Left renal pelvis (tissue), 4 donors: ENCODE measurements around the gene KCNIP4. TPM values are rescaled to one million over a fixed set of nuclear protein-coding genes. Genes with fewer than 3 reads are reported as not detected.

Experiments
- DNase-seq, 4 donors: peaks; one replicate each; pipeline ENCODE4 v3.0.0-alpha.2; 2013; ENCODE audit warnings: low read depth in 4 of 4, low spot score in 3 of 4
- polyA plus RNA-seq, 4 donors: library from polyadenylated mRNA; unstranded; fragments of 120-200 nt; gene quantifications; one replicate each; pipeline ENCODE4 v1.2.1, GENCODE V29; 2013; ENCODE audit not compliant: insufficient read length in 4 of 4

Gene KCNIP4
- polyA plus RNA-seq, 4 donors = 12.1 to 21.9 (median 16.0) TPM

GRCh38 chr4:20895208-20895607 is 1053.4 kb downstream of the KCNIP4 start:
- DNase-seq = no peak

GRCh38 chr4:20890761-20891160 is 1057.8 kb downstream of the KCNIP4 start:
- no peak for DNase-seq

DNA sequence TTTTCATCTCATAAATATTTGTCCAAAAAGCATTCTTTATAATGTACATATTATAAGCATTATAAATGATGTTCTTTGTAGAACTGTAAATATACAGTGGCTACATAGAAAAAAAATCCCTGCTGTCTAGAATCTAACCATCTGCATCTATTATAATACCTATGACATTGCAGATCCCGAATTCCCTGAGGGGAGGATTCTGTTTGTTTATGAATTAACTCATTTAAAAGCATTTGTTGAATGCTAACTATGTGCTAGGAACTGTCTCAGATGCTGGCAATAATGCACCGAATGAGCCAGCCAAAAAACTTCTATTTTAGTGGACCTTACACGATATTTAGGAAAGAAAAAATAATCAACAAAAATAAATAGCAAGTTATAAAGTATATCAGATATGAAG is 1058.7 kb downstream of the KCNIP4 start:
- DNase-seq = no peak

- no peak for DNase-seq
Measured at GRCh38 chr4:20883677-20884076, 1064.9 kb downstream of the KCNIP4 start.

GRCh38 chr4:20883231-20883630 is 1065.3 kb downstream of the KCNIP4 start:
- no peak for DNase-seq

- DNase-seq = no peak
Measured at GRCh38 chr4:20882500-20882899, 1066.1 kb downstream of the KCNIP4 start.

- no peak for DNase-seq
Measured at GRCh38 chr4:20881658-20882057, 1066.9 kb downstream of the KCNIP4 start.

GRCh38 chr4:20878806-20879205 is 1069.8 kb downstream of the KCNIP4 start:
- DNase-seq = no peak

- no peak for DNase-seq
Measured at GRCh38 chr4:20870436-20870835, 1078.1 kb downstream of the KCNIP4 start.

- DNase-seq = no peak
Measured at GRCh38 chr4:20868108-20868507, 1080.5 kb downstream of the KCNIP4 start.

- DNase-seq = no peak
Measured at GRCh38 chr4:20860878-20861277, 1087.7 kb downstream of the KCNIP4 start.

DNA sequence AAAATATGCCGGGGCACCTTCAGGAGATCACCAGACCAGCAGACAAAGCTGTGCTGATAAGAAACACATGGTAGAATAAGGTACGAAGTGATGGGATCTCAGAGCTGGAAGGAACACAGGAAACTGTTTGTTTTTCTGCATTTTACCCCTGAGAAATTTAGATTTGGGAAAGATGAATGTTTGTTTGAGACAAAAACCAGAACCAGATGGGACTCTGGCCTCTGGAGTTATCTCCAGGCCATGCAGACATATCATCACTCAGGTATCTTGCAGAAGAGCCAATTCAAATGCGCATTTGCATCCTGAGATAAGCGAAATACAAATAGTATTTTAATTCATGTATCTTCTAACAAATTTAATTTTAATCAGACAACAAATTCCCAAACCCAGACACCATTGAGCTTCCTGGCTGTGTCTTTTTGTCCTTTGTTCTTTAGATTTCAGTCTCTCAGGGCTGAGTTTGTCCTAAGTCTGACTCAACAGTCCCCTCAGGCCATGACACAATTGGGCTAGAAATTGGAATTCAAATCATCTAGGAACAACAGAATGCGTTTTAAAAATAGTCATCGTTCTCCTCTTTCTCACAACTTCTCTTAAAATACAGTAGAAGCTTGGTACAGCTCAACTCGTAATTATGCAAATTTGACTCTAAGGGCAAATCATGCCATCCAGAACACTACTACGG is 1089.3 kb downstream of the KCNIP4 start:
- no peak for DNase-seq

DNA sequence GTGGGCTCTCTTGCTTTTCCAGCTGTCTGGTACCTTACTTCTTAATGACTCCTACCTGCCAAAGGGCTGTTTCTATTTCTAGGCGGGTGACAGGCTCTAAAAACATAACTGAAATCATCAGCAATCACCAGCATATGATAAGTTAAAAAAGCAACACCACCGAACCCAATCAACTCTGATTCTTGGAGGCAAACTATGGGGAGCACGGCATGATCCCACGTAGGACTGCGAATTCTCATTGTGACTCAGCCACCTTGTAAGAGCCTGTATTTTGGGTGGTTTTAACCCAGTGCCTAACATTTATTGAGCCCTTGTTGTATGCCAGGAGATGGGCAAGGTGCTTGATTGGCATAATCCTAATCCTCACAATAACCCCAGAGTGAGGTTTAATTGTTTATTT is 1091.5 kb downstream of the KCNIP4 start:
- DNase-seq = no peak

DNA sequence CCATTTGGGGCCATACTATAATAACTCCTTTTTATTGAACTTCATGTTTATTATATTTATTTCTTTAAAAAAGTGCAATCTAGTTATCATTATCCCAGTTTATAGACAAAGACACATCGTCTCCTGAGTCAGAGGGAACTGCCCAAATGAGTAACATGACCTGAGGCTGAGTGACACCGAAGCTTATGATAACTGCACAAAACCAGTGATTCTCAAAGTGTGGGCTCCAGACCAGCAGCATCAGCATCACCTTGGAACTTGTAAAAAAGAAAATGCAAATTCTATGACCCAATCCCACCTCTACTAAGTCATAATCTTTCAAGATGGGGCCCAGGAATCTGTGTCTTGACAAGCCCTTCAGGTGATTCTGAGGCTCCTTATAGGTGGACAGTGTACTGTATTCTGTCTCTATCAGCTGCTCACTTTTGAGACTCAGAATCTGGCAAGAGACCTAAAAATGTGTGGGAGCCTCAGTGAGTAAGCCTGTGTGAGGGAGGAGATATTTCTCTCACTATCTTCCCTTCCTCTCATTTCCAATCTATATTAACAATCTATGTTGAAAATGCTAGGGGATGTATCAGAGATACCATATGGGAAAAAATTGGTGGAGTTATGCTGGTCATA is 1101.3 kb downstream of the KCNIP4 start:
- DNase-seq = no peak

GRCh38 chr4:20844311-20844710 is 1104.3 kb downstream of the KCNIP4 start:
- DNase-seq = no peak

- no peak for DNase-seq
Measured at GRCh38 chr4:20840648-20841190, 1107.9 kb downstream of the KCNIP4 start.

- peak in 1 of 4 donors; percentile 1 for DNase-seq
Measured at GRCh38 chr4:20839957-20840356, 1108.6 kb downstream of the KCNIP4 start.

- DNase-seq = no peak
Measured at GRCh38 chr4:20838476-20838875, 1110.1 kb downstream of the KCNIP4 start.

DNA sequence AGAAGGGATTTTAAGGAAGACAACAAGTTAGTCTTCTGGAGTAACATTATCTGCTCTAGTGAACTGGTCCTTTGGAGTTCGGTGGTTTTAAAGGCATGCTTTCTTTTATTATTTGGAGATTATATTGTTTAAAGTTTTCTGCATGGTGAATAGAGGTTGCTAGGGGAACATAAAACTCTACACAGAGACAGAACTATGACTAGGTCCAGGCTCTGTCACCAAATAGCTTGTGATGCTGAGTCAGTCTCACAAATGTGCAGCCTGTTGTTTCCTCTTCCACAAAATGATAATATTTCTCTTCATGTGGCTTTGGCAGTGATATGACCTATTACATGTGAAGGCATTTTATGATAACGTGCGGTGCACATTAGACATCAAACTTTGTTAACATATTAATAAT is 1115.7 kb downstream of the KCNIP4 start:
- no peak for DNase-seq

DNA sequence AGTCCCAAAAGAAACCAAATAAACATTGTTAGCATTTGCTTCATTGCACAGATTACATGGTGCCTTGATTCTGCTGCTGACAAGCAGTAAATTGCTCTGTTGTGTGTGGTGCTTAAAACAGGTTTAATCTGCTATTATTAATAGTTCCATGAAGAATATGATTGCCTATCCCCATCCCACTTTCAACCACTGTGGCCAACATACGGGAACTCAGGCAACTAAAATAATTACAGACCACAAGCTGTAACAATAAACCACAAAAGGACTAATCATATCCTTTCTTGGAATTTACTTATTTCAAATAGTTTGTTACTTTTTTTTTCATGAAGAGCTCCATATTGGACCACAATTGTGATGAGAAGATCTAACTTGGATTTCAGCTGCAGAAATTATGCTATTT is 1116.8 kb downstream of the KCNIP4 start:
- no peak for DNase-seq

DNA sequence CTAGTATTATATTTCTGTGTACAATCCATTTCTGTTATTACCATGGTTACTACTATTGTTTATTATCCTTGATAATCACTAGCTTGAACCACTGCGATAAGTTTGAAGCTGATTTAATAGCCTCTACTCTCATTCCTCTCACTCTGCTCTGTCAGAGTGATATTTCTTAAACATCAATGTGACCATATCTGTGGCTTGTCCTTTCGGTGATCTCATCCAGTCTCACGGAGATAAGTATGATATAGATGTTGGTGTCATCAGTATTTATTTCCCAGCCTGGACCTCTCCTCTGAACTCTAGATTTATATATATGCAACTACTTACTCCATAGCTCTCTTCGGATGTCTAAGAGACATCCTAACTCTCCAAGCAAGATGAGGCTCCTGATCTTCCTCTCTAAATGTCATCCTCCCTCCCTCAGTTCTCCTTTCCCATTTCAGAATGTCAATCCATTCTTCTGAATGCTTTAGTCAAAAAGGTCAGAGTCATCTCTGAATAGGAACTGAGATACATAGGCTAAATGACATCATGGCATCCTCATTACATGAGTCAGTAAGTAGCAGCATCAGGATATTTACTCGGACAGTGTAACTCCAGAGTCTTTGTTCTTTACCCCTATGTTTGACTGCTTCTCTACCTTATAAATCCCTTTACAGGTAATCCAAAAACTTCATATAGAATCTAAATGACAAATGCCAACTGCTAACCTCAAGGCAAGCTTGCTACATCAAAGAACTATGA is 1118.8 kb downstream of the KCNIP4 start:
- DNase-seq = no peak

DNA sequence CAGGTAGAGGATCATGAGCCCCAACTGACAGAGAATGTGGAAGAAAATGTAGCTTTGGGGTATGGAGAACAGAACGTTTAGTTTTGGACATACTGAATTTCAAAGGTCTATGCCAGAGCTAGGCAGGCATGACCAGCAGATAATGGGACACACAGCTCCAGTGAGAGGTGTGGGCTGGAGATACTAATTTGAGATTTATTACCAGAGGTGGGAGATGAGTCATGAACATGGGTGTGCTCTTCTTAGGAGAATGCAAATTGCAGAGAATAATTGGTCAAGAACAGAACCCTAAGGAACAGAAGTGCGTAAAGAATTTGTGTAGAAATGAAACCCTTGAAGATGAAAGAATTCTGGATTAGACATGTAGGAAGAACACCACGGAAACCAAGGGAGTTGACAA is 1123.1 kb downstream of the KCNIP4 start:
- no peak for DNase-seq
